Gastroesophageal sphincter (tissue), 4 donors: ENCODE measurements around the gene KLHL29. TPM values are rescaled to one million over a fixed set of nuclear protein-coding genes. Genes with fewer than 3 reads are reported as not detected.

Experiments
- ATAC-seq: fragments of 150-250 bp; one replicate; pipeline ENCODE4 v1.9.1; 2016; ENCODE audit warnings: mild to moderate bottlenecking, moderate library complexity
- H3K27ac ChIP-seq, 4 donors: fragments of 200-600 bp; sonication (generic) in 3 of 4; 1 replicate in 3 of 4; 2 replicates in 1 of 4; pipeline ENCODE4 v1.5.1; 2016 to 2019
- H3K27me3 ChIP-seq: fragments of 200-600 bp; sonication (generic); one replicate; pipeline ENCODE4 v1.5.1; 2019
- H3K36me3 ChIP-seq, 2 donors: fragments of 200-600 bp; sonication (generic); one replicate each; pipeline ENCODE4 v1.5.1; 2019; ENCODE audit warnings: control low read depth in 1 of 2
- H3K4me1 ChIP-seq, 3 donors: fragments of 200-600 bp; sonication (generic); 1 replicate in 2 of 3; 2 replicates in 1 of 3; pipeline ENCODE4 v1.5.1; 2016 to 2019; ENCODE audit warnings: control low read depth in 2 of 3
- H3K4me3 ChIP-seq, 2 donors: fragments of 200-600 bp; sonication (generic); one replicate each; pipeline ENCODE4 v1.5.1; 2019; ENCODE audit warnings: mild to moderate bottlenecking in 1 of 2, moderate library complexity in 1 of 2
- H3K9me3 ChIP-seq, 3 donors: fragments of 200-600 bp; sonication (generic); one replicate each; pipeline ENCODE4 v1.5.1; 2017 to 2019; ENCODE audit warnings: control low read depth in 2 of 3
- CTCF ChIP-seq, 4 experiments: fragments of 200-600 bp in 2 of 4; fragments of 450-650 bp in 2 of 4; sonication (generic) in 1 of 4; IDR thresholded peaks; one replicate each; pipeline ENCODE4 v1.5.1; 2017 to 2019; ENCODE audit warnings: antibody characterized with exemption in 4 of 4, mild to moderate bottlenecking in 2 of 4, moderate library complexity in 2 of 4
- EP300 ChIP-seq: sonication (generic); formaldehyde crosslinking; IDR thresholded peaks from one replicate; pipeline ENCODE4 v1.6.1; 2017; ENCODE audit warnings: antibody characterized with exemption, mild to moderate bottlenecking
- POLR2A ChIP-seq, 2 donors: fragments of 450-650 bp; IDR thresholded peaks; one replicate each; pipeline ENCODE4 v1.6.1; 2017; ENCODE audit warnings: antibody characterized with exemption in 2 of 2, mild to moderate bottlenecking in 2 of 2, moderate library complexity in 1 of 2
- POLR2AphosphoS5 ChIP-seq: sonication (generic); formaldehyde crosslinking; IDR thresholded peaks from one replicate; pipeline ENCODE4 v1.6.1; 2017; ENCODE audit warnings: antibody characterized with exemption
- WGBS, 2 donors: methylation state at CpG; one replicate each; pipeline ENCODE4 v1.1.5; 2018; ENCODE audit warnings: low coverage in 1 of 2; 5-methylcytosine and 5-hydroxymethylcytosine counted together
- total RNA-seq, 4 donors: library from RNA; depleted of rRNA; stranded (reverse); fragments of >200 nt; gene quantifications; one replicate each; pipeline ENCODE4 v1.1.0, GENCODE V29; 2016

The KLHL29 gene
- total RNA-seq, 4 donors from 2014 or later = 15.2 to 31.5 (median 24.2) TPM

- H3K4me3 ChIP-seq = no peak overlapping the region
- 84 to 90% methylated on average over 8 to 16 of the region's 31 CpGs for WGBS, 2 donors
- no peaks in the 10 kb centered on the region for H3K9me3 ChIP-seq
- no peak for ATAC-seq
- H3K27me3 ChIP-seq = no peaks in the 10 kb centered on the region
- H3K36me3 ChIP-seq = no peaks in the 10 kb centered on the region
- peaks cover 0 to 89% (median 25%) of the 10 kb centered on the region in 3 donors for H3K4me1 ChIP-seq
- TF ChIP-seq POLR2A (IDR thresholded peaks at IDR 0.05) (no peak), POLR2AphosphoS5 (no peak), EP300 (no peak), CTCF (IDR thresholded peaks at IDR 0.05) (no peak)
- peak overlapping the region in 3 of 4 donors; percentile 30 to 67 (median 53) for H3K27ac ChIP-seq
Measured at GRCh38 chr2:23423062-23423872, 38.3 kb downstream of the KLHL29 start.

- H3K4me1 ChIP-seq = peaks cover 0 to 81% (median 24%) of the 10 kb centered on the region in 3 donors
- WGBS, 2 donors = 74 to 85% methylated on average over 12 to 16 of the region's 16 CpGs
- H3K27ac ChIP-seq = peak overlapping the region in 3 of 4 donors; percentile 30 to 67 (median 53)
- ATAC-seq = no peak
- H3K36me3 ChIP-seq = no peaks in the 10 kb centered on the region
- TF ChIP-seq CTCF (IDR thresholded peaks at IDR 0.05) (no peak), EP300 (no peak), POLR2A (IDR thresholded peaks at IDR 0.05) (no peak), POLR2AphosphoS5 (no peak)
- H3K27me3 ChIP-seq = no peaks in the 10 kb centered on the region
- H3K4me3 ChIP-seq = no peak overlapping the region
- H3K9me3 ChIP-seq = no peaks in the 10 kb centered on the region
Measured at GRCh38 chr2:23423873-23424680, 39.1 kb downstream of the KLHL29 start.

GRCh38 chr2:23425338-23425871 lies 40.4 kb downstream of the KLHL29 start:
- Histone ChIP-seq H3K27me3 (no peaks in the 10 kb centered on the region), H3K4me3 (no peak overlapping the region), H3K9me3 (no peaks in the 10 kb centered on the region), H3K36me3 (no peaks in the 10 kb centered on the region), H3K27ac (peak overlapping the region in 3 of 4 donors; percentile 86 to 87 (median 87)), H3K4me1 (peaks cover 0 to 72% (median 19%) of the 10 kb centered on the region in 3 donors)
- ATAC-seq = no peak
- WGBS, 2 donors = 67 to 71% methylated on average over 3 of the region's 9 CpGs
- TF ChIP-seq POLR2AphosphoS5 = no peak
- TF ChIP-seq CTCF (IDR thresholded peaks at IDR 0.05) = no peak
- TF ChIP-seq EP300 = no peak
- TF ChIP-seq POLR2A (IDR thresholded peaks at IDR 0.05) = no peak

- 94% methylated on average over 2 of the region's 3 CpGs; no CpG with 5 or more reads in 1 of the 2 donors for WGBS, 2 donors
Measured at GRCh38 chr2:23425885-23426262, 40.9 kb downstream of the KLHL29 start.

More at GRCh38 chr2:23425885-23426262, 40.9 kb downstream of the KLHL29 start:
- no peak for TF ChIP-seq CTCF (IDR thresholded peaks at IDR 0.05)
- no peak for TF ChIP-seq POLR2A (IDR thresholded peaks at IDR 0.05)
- TF ChIP-seq POLR2AphosphoS5 = no peak
- TF ChIP-seq EP300 = no peak
- Histone ChIP-seq H3K4me1 (peaks cover 0 to 71% (median 19%) of the 10 kb centered on the region in 3 donors), H3K27ac (peak overlapping the region; percentile 30 to 87 (median 86)), H3K4me3 (no peak overlapping the region), H3K36me3 (no peaks in the 10 kb centered on the region), H3K27me3 (no peaks in the 10 kb centered on the region), H3K9me3 (no peaks in the 10 kb centered on the region)
- peak; percentile 1 for ATAC-seq
